HG03457 (cell line): ENCODE measurements around the gene TPK1.
A peak's percentile ranks its signal among the peaks of the same experiment; 100 is the strongest.
"Not testable (repeated sequence)": the region's sequence is repeated elsewhere in the genome, so short reads cannot be mapped to it uniquely, and the experiment has no call there.

Experiments
- ATAC-seq: cut with Tn5 transposase; IDR thresholded peaks from one replicate; pipeline ENCODE4 v1.9.1; 2021; ENCODE audit warnings: moderate number of reproducible peaks; ENCODE audit not compliant: unreplicated experiment

TPK1 gene

GRCh38 chr7:144777889-144778288 is 58.0 kb downstream of the TPK1 start:
- ATAC-seq: not testable (repeated sequence)

DNA sequence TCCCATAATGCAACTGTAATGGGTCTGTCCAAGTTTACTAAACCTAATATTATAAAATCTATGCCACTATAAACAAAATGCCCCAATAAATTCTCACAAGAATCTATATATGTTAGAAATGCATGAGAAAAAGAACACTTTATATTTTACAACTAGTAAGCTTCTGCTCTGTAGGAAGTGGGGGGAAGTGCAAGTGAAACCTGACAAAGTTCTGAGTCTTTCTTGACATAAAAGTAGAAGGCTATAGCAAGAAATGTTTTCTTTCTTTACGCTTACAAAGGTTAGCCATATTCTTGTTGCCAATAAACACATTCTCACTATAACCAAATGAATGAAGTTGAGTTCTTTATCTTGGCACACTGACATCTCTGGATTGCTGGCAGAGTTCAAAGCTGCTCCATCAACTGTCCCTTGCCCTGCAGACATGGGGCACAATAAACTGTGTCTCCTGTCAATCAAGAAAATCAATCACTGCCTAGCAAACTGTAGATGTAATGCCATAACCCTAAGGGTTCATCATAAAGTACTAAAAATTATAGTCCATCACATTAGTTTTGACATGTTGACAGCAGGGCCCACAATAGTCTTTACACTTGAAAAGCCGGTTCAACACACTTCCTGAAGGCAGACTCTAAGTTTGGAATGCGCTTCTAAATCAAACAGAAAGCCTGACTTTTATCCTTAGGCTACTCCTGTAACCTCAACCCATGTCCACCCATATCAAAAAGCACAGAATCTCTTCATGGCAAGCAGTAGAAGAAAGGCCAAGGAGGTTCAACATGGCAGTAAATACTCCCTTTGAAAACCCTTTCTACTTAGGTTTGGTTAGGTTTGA is 58.6 kb downstream of the TPK1 start:
- ATAC-seq: no peak

DNA sequence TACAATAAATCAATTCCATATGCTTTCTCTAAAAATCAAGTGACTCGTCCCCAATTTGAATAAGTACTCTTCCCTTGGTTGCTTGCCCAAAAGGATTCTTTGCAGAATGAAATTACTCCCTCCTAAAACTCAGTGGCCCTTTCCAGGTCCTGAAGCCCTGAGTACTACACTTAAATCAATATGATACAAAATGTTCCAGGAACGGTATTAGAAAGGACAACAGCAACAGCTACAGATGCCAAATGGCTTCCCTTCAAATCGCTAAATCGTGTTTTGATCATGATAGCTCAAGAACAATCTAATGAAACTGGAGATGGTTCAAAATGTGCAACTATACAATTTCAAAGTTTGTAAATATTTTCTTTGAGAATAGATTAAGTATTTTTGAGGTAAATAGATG is 59.4 kb downstream of the TPK1 start:
- ATAC-seq: no peak

DNA sequence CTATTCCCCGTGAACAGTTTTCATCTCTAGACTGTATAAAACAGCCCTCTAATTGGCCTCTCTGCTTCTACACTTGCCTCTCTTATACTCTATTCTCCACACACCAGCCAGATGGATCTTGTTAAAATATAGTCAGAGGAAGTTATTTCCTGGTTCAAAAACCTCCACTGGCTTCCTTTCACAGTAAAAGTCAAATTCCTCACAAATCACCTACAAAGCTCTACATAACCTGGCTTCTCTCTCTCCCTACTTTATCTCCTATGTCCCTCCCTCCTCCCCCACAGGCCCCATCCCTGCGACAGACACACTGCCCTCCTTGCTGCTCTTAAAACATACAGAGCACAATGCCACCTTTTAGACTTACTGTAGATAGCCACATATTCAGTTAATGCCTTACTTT is 60.1 kb downstream of the TPK1 start:
- ATAC-seq: no peak

DNA sequence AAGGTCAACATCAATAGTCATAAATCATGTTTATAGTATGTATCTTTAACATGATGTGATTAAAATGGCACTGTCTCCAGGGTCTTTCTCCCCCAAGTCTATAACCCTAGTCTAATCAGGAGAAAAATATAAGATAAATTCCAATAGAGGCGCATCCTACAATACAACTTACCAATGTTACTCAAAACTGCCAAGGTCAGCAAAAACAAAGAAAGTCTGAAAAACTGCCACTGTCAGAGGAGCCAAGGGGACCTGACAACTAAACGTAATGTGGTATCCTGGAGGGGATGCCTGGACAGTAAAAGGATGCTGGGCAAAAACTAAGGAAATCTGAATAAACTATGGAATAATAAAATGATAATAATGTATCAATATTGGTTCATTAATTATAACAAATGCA is 63.9 kb downstream of the TPK1 start:
- no peak for ATAC-seq

GRCh38 chr7:144771174-144771573 is 64.7 kb downstream of the TPK1 start:
- no peak for ATAC-seq

DNA sequence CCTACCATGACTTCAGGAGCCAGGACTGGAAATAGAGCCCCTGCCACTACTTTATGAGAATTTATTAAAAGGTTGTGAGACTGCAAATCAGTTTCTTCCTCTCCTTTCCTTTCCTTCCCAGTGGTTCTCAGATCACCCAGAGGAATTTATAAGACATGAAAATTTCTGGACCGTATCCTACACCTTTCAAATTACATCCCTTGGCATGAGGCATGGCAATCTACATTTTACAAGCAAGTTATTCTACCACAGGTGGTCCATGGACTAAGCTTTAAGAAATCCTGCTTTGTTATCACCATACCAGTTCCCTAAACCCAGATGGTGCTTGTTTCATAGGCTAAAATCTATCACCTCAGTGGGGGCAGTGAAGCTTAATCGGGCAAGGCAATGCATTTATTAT is 66.5 kb downstream of the TPK1 start:
- ATAC-seq: no peak

- ATAC-seq: no peak
Measured at GRCh38 chr7:144768633-144769032, 67.2 kb downstream of the TPK1 start.

- ATAC-seq: no peak
Measured at GRCh38 chr7:144763291-144763690, 72.6 kb downstream of the TPK1 start.

DNA sequence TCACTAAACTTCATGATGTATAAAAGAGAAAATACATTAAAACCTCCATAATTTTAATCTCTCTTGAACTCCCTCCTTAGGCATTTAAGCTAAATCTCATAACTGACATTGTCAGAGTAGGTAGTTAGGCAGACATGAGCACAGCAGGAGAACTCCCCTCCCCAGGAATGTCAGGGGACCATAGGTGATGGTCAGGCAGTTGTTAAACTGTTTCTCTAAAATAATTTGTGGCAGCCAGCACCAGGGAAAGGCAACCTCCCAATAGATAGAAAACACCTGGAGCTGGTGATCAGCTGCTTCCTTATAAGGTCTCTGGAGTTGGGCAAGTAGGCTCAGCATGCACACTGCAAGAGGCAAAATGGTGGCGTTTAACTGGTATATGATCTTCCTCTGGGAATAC is 73.0 kb downstream of the TPK1 start:
- no peak for ATAC-seq

DNA sequence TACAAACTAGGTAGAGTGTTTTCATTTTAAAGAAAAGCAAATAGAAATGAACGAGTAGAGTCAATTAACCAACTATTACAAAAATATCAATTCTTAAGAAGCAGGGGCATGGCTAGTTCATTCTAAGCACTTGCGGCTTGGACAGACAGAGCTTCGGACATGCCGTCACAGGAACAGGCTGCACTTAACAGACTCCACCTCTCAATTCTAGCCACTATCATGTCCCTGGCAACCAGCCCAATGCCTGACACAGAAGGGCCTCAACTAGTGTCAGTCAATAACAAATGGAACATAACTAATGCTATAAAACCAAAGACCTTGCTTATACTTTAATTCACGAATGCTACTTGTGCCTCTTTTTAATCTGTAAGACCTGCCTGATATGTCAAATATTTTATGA is 74.4 kb downstream of the TPK1 start:
- no peak for ATAC-seq

GRCh38 chr7:144759653-144760052 is 76.2 kb downstream of the TPK1 start:
- ATAC-seq: no peak

- ATAC-seq: no peak
Measured at GRCh38 chr7:144747936-144748335, 87.9 kb downstream of the TPK1 start.

- peak; percentile 81 for ATAC-seq
Measured at GRCh38 chr7:144738708-144739314, 97.0 kb downstream of the TPK1 start.

- ATAC-seq: no peak
Measured at GRCh38 chr7:144738146-144738545, 97.7 kb downstream of the TPK1 start.

GRCh38 chr7:144736880-144737493 is 98.9 kb downstream of the TPK1 start:
- ATAC-seq: no peak

DNA sequence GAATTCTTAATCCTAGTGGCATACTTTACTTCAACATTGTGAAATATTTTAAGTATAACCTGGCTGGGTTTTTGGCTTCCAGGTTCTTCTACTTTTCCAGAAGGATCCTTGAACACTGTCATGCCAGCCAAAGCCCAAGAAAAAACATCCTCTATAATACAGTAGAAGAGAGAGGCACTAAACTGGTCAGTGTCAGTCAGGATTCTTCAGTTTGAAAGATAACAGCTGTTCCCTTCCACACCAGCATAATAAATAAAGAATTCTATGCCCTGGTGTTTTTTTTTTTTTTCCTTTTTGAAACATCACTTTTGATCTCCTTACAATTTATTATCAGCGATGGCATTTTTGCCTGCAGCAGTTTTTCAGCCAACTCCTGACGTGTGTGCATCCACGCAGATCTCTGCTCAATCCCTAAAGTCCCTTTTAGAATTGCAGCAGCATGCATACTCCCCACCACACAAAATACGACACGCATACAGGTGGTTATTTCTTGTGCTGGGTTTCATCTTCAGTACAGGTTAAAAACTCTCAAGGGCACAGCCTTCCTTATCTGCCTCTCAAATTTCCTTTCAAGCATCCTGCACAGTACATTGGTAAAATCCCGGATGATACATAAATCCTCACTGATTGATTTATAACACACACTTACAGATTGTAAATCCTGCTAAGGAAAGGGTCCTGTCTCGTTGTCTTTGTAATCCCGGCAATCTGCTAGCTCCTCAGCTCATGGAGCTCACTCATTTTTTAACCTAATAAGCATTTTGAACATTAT is 100.2 kb downstream of the TPK1 start:
- no peak for ATAC-seq

- no peak for ATAC-seq
Measured at GRCh38 chr7:144731661-144732351, 104.0 kb downstream of the TPK1 start.

GRCh38 chr7:144730224-144730623 is 105.6 kb downstream of the TPK1 start:
- no peak for ATAC-seq

DNA sequence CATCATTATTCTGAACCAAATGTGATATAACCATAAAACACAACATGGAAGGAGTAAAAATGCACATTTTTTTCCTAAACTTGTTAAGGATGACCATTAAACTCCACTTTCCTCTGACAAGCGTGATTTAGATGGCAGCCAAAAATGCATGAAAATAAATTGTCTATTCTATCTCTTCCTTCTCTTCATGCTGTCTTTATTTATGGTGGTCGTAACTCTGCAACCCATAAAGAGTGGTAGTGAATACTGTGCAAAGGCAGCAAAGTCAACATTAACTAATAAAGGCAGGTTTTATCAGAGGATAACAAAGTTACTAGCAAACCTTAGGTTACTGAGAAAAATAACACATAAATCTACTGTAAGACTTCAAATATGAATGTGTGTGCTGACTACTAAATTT is 106.6 kb downstream of the TPK1 start:
- no peak for ATAC-seq

DNA sequence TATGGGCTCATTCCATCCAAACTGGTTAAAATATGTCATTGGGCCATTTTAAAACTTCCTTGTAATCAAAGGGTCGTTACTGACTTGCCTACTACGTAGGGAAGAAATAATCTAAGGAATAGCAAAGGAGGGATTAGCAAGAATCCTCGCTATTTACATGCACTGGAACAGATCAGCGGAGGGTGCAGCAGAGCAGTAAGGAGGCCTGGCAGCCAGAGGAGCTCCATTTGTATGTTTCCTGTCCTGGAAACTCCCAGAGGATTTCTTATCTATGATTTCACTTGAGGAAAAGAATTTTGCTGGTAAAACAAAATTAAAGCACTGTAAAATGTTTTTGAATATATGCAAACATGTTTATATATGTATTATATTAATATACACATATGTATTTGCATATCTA is 107.3 kb downstream of the TPK1 start:
- ATAC-seq: no peak
